HEK293T (cell line): ENCODE data around the gene DUSP12.

Experiments
- CTCF ChIA-PET: fragments of 350-600 bp; formaldehyde crosslinking; extraction: SDS; loops from one replicate; lab custom pipeline; 2021; ENCODE audit warnings: antibody characterized with exemption, inconsistent platforms; lab: Yijun Ruan, JAX
- POLR2A ChIA-PET: fragments of 350-600 bp; formaldehyde crosslinking; extraction: SDS; loops from one replicate; lab custom pipeline; 2020; ENCODE audit warnings: antibody characterized with exemption, inconsistent platforms; lab: Yijun Ruan, JAX
- DNase-seq: peaks from one replicate; pipeline ENCODE4 v3.0.0; 2012; ENCODE audit warnings: mixed read lengths; ENCODE audit errors: extremely low spot score
- ARNT ChIP-seq: fragments of 450-650 bp; IDR thresholded peaks from 2 replicates; pipeline ENCODE4 v1.6.1; 2017; ENCODE audit warnings: mild to moderate bottlenecking
- BHLHE40 ChIP-seq: fragments of 450-650 bp; IDR thresholded peaks from 2 replicates; pipeline ENCODE4 v1.6.1; 2016; ENCODE audit warnings: mild to moderate bottlenecking, moderate library complexity, borderline replicate concordance
- CTBP1 ChIP-seq: fragments of 450-650 bp; IDR thresholded peaks from 2 replicates; pipeline ENCODE4 v1.6.1; 2016; ENCODE audit warnings: borderline replicate concordance
- ELF4 ChIP-seq: fragments of 450-650 bp; IDR thresholded peaks from 2 replicates; pipeline ENCODE4 v1.6.1; 2017; ENCODE audit warnings: antibody characterized with exemption
- FOXA1 ChIP-seq: fragments of 450-650 bp; IDR thresholded peaks from 2 replicates; pipeline ENCODE4 v1.6.1; 2016; ENCODE audit warnings: mild to moderate bottlenecking
- FOXK2 ChIP-seq: fragments of 450-650 bp; IDR thresholded peaks from 2 replicates; pipeline ENCODE4 v1.6.1; 2016; ENCODE audit warnings: mild to moderate bottlenecking
- FOXM1 ChIP-seq: fragments of 450-650 bp; IDR thresholded peaks from 2 replicates; pipeline ENCODE4 v1.6.1; 2017; ENCODE audit warnings: mild to moderate bottlenecking, borderline replicate concordance
- HDGF ChIP-seq: fragments of 450-650 bp; IDR thresholded peaks from 2 replicates; pipeline ENCODE4 v1.6.1; 2017; ENCODE audit warnings: antibody characterized with exemption, borderline replicate concordance
- L3MBTL2 ChIP-seq: fragments of 450-650 bp; conservative IDR thresholded peaks from 2 replicates; pipeline ENCODE4 v1.6.1; 2016; ENCODE audit warnings: mild to moderate bottlenecking
- LEF1 ChIP-seq: fragments of 450-650 bp; IDR thresholded peaks from 2 replicates; pipeline ENCODE4 v1.6.1; 2017; ENCODE audit warnings: mild to moderate bottlenecking, borderline replicate concordance
- NFRKB ChIP-seq: fragments of 450-650 bp; IDR thresholded peaks from 2 replicates; pipeline ENCODE4 v1.6.1; 2016; ENCODE audit warnings: mild to moderate bottlenecking, moderate library complexity
- SP1 ChIP-seq: fragments of 450-650 bp; IDR thresholded peaks from 2 replicates; pipeline ENCODE4 v1.6.1; 2017
- SUZ12 ChIP-seq: fragments of 450-650 bp; IDR thresholded peaks from 2 replicates; pipeline ENCODE4 v1.6.1; 2016; ENCODE audit warnings: mild to moderate bottlenecking
- TARDBP ChIP-seq: fragments of 450-650 bp; IDR thresholded peaks from 2 replicates; pipeline ENCODE4 v1.6.1; 2016
- ZNF384 ChIP-seq: fragments of 450-650 bp; IDR thresholded peaks from 2 replicates; pipeline ENCODE4 v1.6.1; 2016
- TF ChIP-seq, protein P1 (sequence below): fragments of 450-650 bp; IDR thresholded peaks from 2 replicates; pipeline ENCODE4 v1.6.1; 2016

Gene DUSP12

DNA sequence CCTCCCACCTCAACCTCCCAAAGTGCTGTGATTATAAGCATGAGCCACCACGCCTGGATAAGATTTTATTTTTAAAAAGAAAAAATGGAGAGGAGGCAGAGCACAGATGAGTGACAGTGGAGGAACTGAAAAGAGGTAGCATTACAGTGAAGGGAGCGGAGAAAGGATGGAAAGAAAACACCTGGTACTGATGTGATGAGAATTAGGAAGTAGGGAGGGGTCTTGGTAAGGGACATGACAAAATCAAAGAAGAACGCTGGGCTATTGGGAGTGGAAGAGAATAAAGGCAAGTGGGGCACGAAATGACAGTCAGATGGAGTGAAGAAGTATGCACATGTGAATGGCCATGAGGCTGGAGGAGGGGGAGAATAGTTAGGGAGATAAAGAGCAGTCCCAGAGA, 40.2 kb upstream of the DUSP12 start:
- ChIA-PET CTCF (no interaction called here), POLR2A (no interaction called here)
- DNase-seq = no peak
- TF ChIP-seq, protein P1, sequence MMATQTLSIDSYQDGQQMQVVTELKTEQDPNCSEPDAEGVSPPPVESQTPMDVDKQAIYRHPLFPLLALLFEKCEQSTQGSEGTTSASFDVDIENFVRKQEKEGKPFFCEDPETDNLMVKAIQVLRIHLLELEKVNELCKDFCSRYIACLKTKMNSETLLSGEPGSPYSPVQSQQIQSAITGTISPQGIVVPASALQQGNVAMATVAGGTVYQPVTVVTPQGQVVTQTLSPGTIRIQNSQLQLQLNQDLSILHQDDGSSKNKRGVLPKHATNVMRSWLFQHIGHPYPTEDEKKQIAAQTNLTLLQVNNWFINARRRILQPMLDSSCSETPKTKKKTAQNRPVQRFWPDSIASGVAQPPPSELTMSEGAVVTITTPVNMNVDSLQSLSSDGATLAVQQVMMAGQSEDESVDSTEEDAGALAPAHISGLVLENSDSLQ = no peak
- TF ChIP-seq LEF1 (no peak), TARDBP (no peak), L3MBTL2 (no peak), SP1 (no peak), BHLHE40 (no peak), FOXK2 (no peak), FOXA1 (no peak), ARNT (no peak), HDGF (no peak), NFRKB (no peak), ZNF384 (no peak), ELF4 (no peak), FOXM1 (no peak), CTBP1 (no peak), SUZ12 (no peak)

DNA sequence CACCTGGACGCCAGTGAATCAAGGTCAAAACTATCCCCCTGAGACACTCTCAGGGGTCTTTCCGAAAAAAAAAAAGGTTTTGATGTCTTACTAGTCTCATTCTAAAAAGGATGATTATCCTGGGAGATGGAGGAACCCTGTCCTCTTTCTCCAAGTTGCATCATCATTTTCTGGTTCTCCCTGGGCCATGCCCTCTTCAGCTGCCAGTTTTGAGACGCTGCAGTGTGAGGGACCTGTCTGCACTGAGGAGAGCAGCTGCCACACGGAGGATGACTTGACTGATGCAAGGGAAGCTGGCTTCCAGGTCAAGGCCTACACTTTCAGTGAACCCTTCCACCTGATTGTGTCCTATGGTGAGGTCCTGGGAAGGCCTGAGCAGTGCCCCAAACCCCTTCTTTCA, 39.0 kb upstream of the DUSP12 start:
- TF ChIP-seq, protein P1 = no peak
- no peak for TF ChIP-seq NFRKB
- no peak for TF ChIP-seq BHLHE40
- no peak for TF ChIP-seq FOXM1
- ChIA-PET POLR2A (no interaction called here), CTCF (no interaction called here)
- DNase-seq = no peak

- TF ChIP-seq ELF4 (no peak), L3MBTL2 (no peak), HDGF (no peak), SUZ12 (no peak), NFRKB (no peak), FOXK2 (no peak), CTBP1 (no peak)
- ChIA-PET POLR2A (no interaction called here), CTCF (no interaction called here)
- no peak for DNase-seq
These were observed 30.8 kb upstream of the DUSP12 start for GRCh38 chr1:161718559-161719324.

- TF ChIP-seq FOXA1 (no peak), NFRKB (no peak), L3MBTL2 (no peak), LEF1 (no peak), BHLHE40 (no peak), SP1 (no peak), TARDBP (no peak), CTBP1 (no peak), FOXK2 (no peak), FOXM1 (no peak), HDGF (no peak), ELF4 (no peak), SUZ12 (no peak), ZNF384 (no peak), ARNT (no peak)
- TF ChIP-seq, protein P1 = no peak
- ChIA-PET POLR2A (no interaction called here), CTCF (no interaction called here)
- no peak for DNase-seq
These were observed 30.3 kb upstream of the DUSP12 start for GRCh38 chr1:161719325-161719611.

DNA sequence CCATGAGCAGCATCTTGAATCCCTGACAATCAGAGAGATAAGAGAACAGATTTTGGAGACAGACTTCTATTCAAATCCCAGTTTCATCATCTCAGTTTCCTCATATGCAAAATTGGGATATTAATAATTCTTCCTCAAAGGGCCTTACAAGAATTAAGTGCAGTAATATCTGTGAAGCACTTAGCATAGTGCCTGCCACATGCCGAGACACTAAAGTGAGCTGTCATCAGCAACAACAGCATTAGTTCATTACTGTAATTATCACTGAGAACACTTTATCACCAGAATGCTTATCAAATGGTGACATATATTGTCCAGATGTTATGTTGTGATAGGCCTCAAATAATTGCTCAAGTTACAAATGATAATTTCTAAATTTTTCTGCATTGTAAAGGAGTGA, 29.2 kb upstream of the DUSP12 start:
- no peak for DNase-seq
- POLR2A ChIA-PET = no interaction called here
- TF ChIP-seq ARNT = no peak
- TF ChIP-seq CTBP1 = no peak
- TF ChIP-seq, protein P1 = no peak
- no peak for TF ChIP-seq SP1
- TF ChIP-seq NFRKB = no peak
- no peak for TF ChIP-seq FOXM1
- TF ChIP-seq SUZ12 = no peak
- no peak for TF ChIP-seq BHLHE40
- TF ChIP-seq FOXK2 = no peak
- TF ChIP-seq ZNF384 = no peak
- no peak for TF ChIP-seq TARDBP
- no peak for TF ChIP-seq HDGF
- CTCF ChIA-PET = no interaction called here
